Erythroblast (primary cell): ENCODE data around the gene BAG2.

Source experiments
- DNase-seq, 2 experiments: peaks; one replicate each; lab custom pipeline; 2025; lab: John Stamatoyannopoulos, UW
- GATA1 ChIP-seq: IDR thresholded peaks from 2 replicates; pipeline ENCODE4 v1.6.1; 2011; ENCODE audit warnings: low read depth, mild to moderate bottlenecking, control low read depth, low read length, moderate library complexity
- POLR2A ChIP-seq: IDR thresholded peaks from 2 replicates; pipeline ENCODE4 v1.6.1; 2011; ENCODE audit warnings: mild to moderate bottlenecking, low read length

BAG2 gene

DNA sequence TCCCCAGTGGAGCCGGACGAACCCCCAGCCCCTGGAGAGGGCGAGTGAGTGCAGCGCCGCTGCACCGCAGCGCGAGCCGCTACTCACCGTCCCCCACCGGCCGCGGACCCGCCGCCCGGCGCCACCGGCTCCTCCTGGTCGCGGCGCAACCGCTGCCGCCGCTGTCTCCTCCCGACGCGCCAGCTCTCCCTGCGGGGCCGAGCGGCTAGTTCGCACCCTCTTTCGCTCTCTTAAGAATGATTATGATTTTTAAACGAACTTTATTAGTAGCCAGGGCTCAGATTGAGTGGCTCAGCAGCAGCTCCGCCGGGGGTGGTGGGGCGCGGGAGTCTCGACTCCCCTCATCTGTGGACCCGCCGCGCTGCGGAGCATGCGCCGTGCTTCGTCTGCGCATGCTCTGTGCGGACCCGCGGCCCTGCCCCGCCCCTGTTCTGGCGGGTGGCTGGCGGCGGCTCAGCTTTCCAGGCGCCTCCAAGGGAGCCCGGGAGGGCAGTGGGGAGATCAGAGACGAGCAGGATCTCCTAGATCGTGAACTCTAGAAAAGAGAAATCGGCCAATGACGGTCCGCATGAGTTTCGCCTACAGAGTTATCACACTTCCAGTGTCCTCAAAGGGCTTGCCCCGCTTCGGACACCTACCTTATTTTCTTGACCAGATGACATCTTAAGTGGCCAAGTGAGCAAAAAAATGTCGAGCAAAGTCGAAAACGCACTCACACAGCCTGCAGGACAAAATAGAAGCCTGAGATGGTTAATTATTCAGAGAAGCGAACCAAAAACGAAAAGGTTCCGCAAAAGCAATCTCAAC, 50.0 kb downstream of the BAG2 start, which contains the start of gene RAB23:
Gene RAB23, minus strand, starts transcription at position 372 of the 807 bp plus-strand sequence. CDS start 11,927 bp downstream, outside the sequence.
- TF ChIP-seq GATA1 (no peak), POLR2A (peak; percentile 75)

DNA sequence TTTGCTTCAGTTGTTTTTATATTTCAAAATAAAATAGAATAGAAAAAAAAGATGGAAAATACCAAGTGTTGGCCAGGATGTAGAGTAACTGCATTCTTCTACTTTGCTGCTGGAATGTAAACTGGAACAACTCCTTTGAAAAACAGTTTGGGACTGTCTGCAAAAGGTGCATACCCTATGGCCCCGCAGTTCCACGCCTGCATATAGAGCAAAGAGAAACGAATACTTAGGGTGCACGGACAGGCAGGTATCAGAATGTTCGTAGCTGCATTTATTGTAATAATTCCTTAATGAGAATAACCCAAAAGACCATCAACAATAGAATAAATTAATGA, 50.6 kb downstream of the BAG2 start:
- TF ChIP-seq POLR2A = no peak
- no peak for TF ChIP-seq GATA1
- peak in 1 of 2 experiments; percentile 35 for DNase-seq

More for the DNA sequence above, 50.0 kb downstream of the BAG2 start, which contains the start of gene RAB23:
- peak; percentile 86 to 92 for DNase-seq

DNA sequence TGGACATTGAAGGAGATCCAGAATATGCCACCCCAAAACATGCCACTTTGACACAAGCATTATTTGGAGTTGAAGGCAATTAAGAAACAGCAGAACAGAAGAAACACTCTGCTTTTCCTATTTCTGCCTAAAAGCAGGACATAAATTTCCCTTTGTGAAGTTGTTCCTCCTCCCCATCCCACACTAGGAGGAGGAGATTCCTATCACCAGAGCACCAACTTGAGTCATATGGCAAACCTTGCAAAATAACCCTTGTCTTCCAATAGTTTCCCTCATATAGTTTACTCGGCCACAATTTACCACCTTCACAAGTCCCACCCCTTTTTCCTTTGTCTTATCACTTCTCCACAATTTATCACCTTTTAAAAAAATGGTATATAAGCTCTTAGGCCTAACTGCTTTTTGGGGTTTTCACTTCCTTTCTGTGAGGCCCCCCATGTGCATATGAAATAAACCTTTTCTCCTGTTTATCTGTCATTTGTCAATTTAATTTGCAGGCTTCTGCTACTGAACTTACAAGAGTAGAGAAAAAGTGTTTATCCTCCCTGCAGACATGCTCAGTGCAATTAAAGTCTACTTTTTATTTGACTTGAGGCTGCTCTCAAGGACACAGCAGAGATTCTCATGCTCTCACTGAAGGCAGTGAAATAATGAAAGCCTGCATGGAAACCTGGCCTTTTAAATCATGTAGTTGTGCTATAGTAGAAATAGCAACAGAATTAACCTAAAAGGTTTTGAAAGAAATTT, 52.8 kb downstream of the BAG2 start:
- TF ChIP-seq GATA1 (no peak), POLR2A (no peak)
- no peak for DNase-seq

DNA sequence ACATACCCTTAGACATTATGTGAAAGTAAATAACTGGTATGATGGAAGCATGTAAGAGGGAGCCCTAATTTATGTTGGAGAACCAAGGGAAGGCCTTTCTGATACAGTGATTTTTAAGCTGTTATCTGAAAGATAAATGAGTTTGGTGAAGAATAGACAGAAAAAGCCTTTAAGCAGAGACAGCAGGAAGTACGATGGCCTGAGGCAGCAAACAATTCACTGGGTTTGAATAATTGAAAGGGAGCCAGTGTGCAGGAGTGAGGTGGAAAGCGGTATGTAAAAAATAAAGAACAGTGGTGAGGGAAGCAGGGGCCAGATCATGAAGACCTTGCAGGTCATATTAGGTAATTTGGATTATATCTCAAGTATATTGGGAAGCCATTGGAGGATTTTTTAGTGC, 54.1 kb downstream of the BAG2 start:
- no peak for DNase-seq
- TF ChIP-seq GATA1 (no peak), POLR2A (no peak)
